Posterior vena cava (tissue), 2 donors: ENCODE results near the gene BIRC3. TPM values are rescaled to one million over a fixed set of nuclear protein-coding genes. Genes with fewer than 3 reads are reported as not detected.
"Not testable (repeated sequence)": the region's sequence is repeated elsewhere in the genome, so short reads cannot be mapped to it uniquely, and the experiment has no call there.

Source experiments
- DNase-seq: peaks from one replicate; pipeline ENCODE4 v3.0.0-alpha.2; 2020; ENCODE audit warnings: low spot score
- intact Hi-C, 2 donors: fragments of 100-400 bp; cut with DNase I; formaldehyde crosslinking; loops; one replicate each; pipeline versions ENCODE4 v1.14.1 to v1.14.2; 2022 to 2023
- total RNA-seq, 2 donors: library from RNA; stranded (reverse); fragmentation: NEBNext Ultra II Directional; extraction: Animal tissue kit (Norgen Biotek cat#: 25700); gene quantifications; one replicate each; pipeline ENCODE4 v1.2.1, GENCODE V29; 2021
- donor health status: DM: yes; HTN: yes; CAD: no.
- donor health status: DM: yes; HTN: yes; CAD: no.

Gene BIRC3
- total RNA-seq, 2 donors from 2014 or later: 11.4 to 37.0 TPM

DNA sequence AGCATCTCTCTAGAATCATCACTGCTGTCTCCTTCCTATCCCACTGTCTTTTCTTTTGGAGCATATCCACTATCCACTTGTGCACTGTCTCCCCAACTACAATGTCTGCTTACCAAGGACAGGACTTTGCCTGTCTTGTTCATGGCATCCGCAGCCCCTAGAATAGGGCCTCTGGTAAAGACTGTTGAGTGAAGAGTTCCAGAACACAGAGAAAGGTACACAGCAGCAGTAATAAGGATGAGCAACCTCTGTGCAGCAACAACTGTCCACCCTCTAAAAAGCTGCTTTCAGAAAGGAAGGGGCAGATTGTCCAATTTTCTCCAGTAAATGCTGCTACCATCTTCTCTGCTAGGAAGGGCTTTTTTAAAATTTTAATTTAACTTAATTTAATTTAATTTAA, 25.5 kb upstream of the BIRC3 start:
- intact Hi-C loops: no loop called here
- no peak for DNase-seq

DNA sequence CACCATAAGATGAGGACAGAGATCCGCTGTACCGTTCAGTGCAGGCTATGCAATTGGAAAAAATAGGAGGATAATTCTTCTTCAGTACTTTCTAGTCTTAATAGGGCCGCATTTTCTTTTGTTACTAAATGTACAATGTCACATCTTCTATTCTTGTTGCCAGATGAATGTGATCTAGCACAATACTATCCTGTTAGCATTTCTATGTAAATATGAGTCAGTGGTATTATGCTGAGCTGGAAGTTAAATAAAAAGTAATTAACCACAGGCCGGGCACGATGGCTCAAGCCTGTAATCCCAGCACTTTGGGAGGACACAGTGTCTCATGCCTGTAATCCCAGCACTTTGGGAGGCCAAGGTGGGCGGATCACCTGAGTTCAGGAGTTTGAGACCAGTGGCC, 24.4 kb upstream of the BIRC3 start:
- intact Hi-C loops: no loop called here
- no peak for DNase-seq

DNA sequence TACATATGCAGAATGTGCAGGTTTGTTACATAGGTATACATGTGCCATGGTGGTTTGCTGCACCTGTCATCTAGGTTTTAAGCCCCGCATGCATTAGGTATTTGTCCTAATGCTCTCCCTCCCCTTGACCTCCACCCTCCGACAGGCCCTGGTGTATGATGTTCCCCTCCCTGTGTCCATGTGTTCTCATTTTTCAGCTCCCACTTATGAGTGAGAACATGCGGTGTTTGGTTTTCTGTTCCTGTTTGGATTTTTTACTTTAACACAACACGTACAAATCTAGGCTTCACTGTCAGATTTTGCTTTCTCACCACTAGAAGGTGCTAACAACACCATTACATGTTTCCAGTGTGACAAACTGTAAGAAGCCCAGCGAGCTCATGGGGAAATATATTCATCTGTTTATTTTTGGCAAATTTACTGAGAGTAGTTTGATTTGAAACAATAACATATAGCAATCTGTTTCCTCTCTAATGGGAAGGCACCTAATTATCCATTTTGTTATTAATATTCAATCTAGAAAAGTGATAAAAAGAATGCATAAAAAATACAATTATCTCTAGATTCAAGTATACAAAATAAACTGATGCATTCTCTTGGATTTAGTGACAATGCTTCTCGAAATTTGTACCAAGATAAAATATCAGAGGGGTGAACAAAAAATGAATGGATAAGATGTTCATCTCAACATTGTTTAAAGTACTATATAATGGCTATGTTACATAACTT, 23.2 kb upstream of the BIRC3 start:
- no peak for DNase-seq
- intact Hi-C loops: no loop called here

DNA sequence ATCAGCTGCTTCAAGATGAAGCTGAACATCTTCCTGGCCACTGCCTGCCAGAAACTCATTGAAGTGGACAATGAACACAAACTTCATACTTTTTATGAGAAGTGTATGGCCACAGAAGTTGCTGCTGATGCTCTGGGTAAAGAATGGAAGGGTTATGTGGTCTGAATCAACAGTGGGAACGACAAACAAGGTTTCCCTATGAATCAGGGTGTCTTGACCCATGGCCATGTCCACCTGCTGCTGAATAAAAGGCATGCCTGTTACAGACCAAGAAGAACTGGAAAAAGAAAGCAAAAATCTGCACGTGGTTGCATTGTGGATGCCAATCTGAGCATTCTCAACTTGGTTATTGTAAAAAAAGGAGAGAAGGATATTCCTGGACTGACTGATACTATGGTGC, 22.2 kb upstream of the BIRC3 start:
- no peak for DNase-seq
- intact Hi-C loops: no loop called here

DNA sequence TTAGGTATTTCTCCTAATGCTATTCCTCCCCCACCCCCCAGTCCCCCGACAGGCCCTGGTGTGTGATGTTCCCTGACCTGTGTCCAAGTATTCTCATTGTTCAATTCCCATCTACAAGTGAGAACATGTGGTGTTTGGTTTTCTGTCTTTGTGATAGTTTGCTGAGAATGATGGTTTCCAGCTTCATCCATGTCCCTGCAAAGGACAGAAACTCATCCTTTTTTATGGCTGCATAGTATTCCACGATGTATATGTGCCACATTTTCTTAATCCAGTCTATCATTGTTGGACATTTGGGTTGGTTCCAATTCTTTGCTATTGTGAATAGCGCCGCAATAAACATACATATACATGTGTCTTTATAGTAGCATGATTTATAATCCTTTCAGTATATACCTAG, 20.5 kb upstream of the BIRC3 start:
- intact Hi-C loops, DNase-seq: not testable (repeated sequence)

DNA sequence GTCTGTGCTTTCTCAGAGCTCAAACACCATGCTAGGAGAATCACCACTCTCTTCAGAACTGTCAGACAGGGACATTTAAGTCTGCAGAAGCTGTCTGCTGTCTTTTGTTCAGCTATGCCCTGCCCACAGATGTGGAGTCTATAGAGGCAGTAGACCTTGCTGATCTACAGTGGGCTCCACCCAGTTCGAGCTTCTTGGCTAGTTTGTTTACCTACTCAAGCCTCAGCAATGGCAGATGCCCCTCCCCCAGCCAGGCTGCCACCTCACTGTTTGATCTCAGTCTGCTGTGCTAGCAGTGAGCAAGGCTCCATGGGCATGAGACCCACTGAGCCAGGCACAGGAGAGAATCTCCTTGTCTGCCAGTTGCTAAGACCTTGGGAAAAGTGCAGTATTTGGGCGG, 16.4 kb upstream of the BIRC3 start:
- not testable (repeated sequence) for DNase-seq

DNA sequence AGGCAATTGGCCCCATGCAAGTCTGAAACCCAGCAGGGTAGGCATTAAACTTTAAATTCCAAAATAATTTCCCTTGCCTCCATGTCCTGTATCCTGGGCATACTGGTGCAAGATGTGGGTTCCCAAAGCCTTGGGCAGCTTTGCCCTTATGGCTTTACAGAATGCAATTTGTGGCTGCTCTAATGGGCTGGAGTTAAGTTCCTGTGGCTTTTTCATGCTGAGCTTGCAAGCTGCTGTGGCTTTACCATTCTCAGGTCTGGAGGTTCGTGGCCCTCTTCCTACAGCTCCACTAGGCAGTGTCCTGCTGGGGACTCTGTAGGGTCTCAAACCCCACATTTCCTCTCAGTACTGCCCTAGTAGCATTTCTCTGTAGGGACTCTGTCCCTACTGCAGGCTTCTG, 15.0 kb upstream of the BIRC3 start:
- intact Hi-C loops: no loop called here
- DNase-seq: no peak

More for the DNA sequence above, 16.4 kb upstream of the BIRC3 start:
- intact Hi-C loops: not testable (repeated sequence)

DNA sequence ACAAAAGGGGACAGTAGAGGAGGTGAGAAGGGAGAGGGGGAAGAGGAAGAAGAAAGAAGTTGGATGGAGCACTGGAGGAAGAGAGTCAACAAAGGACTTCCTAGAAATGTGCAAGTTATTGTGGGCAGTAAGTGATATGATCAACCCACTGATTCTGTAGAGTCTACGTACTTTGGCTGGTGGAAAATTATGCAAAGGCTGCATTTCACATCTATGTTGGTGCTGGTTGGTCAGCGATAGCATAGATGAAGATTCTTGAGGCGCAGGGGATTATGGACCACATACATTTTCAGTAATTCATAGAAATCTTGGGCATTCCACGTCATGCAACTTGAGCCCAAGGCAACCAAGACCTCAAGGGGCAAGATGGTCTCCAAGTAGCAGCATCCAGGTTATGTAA, 12.6 kb upstream of the BIRC3 start:
- intact Hi-C loops: no loop called here
- no peak for DNase-seq

DNA sequence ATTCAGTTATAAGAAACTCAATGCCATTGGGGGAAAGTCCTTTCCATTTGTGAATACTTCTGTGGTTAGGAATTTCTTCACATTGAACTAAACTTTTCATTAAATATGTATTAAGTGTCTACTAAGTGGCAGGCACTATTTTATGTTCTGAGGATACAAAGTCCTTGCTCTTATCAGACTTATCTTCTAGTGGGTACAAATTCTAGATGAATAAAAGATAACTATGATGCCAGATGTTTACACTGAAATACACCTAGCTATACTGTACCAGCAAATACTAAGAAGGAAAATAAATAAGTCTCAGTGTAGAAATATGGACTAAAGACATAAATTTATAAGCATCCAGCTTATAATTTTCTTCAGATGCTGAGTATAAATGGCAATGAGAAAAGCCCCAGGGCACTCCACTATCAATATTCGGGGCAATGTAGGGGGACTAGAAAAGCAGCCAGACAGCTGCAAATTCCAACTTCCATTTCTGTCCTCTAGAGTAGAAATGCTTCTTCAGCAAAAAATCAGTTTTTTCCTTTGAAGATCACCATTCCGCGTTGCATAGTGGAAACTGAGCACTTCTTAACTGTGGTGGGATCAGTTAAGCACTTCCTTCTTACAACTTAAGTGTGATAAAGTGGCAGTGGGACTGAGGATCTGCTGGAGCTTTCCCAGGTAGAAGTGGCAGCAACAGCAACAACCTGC, 11.8 kb upstream of the BIRC3 start:
- intact Hi-C loops: no loop called here
- no peak for DNase-seq

DNA sequence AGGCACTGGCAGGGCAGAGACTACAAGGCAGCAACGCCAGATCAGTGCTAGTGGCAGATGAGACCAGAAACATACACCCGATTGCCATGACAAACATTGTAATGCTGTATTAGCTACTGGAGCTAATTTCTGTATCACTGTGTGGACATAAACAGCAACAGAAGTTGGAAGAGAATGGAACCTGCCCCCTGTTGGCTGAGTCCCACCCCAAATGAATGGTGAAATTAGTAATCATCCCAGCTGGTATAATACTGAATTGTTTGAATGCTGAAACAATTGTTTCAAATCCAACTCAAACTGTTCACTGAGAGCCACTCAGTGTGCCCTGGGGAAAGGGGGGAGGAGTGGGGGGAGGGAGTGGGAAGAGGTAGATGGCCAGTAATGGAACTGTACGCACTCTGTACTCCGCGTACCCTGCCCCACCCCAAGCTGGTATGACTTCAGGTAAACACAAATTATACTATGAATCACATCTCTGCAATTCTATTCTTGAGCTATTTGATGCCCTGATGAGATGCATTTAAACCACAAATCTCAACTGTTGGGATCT, 11.2 kb upstream of the BIRC3 start:
- intact Hi-C loops: no loop called here

DNA sequence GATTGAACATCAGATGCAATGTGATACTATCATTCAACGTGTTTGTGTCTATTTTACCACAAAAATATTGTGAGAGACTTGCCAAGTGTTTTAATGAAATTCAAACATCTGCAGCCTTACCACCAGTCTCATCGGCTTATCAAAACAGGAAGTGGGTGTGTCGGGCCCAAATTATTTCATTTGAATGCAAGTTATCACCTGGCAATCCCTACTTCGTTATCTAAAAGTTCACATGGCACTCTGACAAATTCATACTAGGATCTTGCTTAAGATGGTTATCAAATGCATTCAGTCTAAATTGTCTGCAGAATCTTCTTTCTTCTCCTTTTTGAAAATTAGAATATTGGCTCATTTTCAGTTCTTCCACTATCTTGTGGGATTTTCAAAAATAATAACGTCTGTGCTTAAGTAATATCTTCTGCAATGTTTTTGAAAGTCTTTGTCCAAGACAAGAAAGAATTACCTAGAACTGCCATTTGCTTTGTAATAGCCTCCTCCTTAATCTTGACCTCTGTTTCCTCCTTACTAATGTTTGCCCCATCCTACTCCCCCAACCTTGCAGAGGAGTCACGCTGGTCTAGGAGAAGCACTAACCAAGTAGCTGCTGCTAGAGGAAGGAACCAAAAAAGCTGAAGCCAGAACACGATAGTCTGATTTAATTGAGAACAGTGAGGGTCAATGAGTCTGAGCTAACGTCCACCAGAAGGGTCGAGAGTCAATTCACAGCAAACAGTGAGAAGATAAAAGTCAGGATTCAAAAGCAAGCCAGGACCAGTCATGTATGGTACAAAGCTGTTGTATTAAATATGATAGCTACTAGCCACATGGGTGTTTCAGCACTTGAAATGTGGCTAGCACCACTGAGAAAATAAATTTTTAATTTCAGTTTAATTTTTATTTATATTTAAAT, 10.2 kb upstream of the BIRC3 start:
- intact Hi-C loops: no loop called here
- no peak for DNase-seq

More for the DNA sequence above, 11.2 kb upstream of the BIRC3 start:
- no peak for DNase-seq

DNA sequence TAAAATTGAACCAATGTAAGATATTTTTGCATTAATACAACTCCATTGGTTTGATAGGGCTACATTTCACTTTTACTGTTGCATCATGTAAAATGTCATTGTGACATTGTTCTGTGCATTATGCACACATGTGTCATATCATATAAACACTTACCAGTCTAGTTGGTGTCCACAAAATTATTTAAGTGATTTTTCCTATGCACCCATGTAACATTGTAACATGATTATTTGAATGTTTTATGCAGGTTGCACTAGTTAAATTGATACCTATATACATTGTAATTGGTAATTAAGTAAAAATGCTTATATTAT, 9.6 kb upstream of the BIRC3 start:
- intact Hi-C loops: no loop called here
- no peak for DNase-seq

DNA sequence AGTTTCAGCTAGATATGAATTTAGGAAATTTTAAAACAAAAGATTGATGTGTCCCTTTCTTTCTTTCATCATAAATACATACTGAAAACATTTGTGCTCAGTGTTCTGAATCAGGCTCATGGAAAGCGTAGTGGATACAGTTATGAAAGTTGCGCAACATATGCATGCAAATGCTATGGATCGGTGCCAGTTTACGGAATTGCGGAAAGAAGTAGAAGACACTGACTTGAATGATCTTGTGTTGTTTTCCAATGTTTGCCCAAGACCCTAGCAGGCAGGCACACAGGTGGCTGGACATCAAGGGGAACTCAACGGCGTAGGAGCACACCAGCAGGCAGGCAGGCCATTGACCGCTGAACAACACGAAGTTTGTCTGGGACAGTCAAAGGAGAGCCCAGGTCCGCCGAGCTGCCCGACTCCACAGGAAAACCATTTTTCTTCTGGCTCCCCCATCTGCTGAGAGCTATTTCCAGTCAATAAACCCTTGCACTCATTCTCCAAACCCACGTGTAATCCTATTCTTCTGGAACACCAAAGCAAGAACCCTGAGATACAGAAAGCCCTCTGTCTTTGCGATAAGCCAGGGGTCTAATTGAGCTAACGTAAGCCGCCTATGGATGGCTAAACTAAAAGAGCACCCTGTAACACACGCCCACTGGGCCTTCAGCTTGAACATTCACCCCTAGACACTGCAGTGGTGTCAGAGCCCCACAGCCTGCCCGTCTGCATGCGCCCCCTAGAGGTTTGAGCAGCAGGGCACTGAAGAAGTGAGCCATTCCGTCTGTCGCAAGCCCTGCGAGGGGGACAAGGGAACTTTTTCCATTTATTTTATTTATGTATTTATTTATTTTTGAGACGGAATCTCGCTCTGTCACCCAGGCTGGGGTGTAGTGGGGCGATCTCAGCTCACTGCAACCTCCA, 7.4 kb upstream of the BIRC3 start:
- no peak for DNase-seq
- intact Hi-C loops: no loop called here

DNA sequence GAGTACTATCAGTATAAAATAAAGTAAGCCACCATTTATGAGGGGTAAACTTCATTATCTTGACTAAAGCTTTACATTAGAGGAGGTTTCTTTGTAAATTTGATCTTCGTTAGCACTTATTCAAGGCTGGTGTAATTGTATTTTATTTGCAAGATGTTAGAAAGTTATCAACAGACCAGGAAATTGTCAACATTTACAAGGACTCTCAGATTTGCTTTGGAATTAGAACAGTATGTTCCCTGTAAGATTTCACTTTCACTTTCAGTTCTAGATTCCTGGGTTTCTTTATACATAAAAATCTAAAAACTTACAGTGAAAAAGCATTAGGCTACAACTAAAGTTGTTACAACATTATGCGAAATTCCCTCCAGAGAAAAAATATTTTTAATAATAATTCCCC, 4.6 kb upstream of the BIRC3 start:
- intact Hi-C loops: no loop called here
- DNase-seq: no peak

DNA sequence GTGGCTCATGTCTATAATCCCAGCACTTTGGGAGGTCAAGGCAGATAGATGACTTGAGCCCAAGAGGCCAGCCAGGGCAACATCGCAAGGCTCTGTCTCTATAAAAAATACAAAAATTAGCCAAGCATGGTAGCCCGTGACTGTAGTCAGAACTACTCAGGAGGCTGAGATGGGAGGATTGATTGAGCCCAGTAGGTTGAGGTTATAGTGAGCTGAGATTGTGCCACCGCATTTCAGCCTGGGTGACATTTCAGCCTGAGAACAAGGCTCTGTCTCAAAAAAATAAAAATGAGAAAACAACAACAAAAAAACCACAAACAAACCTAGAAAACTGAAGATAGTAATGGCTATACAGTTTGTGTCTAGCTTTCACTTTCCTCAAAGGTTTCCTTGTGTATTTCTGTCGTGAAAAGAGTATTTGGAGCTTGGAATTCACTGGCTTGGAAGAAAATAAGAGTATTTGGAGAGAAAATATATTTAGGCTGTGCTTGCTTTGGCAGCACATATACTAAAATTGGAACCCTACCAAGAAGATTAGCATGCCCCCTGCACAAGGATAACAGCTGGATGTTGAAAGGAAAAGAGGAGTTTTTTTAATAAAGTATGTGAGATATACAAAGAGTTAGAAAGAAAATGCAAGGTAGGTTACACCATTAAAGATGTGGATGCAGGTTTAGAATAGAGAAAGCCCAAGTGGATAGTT, 3.9 kb upstream of the BIRC3 start:
- intact Hi-C loops: no loop called here
- no peak for DNase-seq

DNA sequence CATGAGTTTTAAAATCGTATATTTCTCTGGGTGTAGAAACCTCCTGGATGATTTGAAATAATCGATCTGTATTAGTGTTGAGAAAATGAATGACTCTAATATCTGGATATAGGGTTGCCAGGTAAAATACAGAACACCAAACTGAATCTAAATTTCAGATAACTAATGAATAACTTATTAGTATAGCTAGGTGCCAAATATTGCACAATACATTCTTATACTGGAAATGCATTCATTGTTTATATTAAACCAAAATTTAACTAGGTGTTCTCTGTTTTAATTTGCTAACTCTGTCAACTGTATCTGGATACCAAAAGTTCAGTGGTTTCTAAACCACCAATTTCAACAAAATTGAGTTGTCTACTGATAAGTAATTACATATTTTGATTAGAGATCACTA, 2.5 kb upstream of the BIRC3 start:
- DNase-seq: no peak
- intact Hi-C loops: no loop called here

DNA sequence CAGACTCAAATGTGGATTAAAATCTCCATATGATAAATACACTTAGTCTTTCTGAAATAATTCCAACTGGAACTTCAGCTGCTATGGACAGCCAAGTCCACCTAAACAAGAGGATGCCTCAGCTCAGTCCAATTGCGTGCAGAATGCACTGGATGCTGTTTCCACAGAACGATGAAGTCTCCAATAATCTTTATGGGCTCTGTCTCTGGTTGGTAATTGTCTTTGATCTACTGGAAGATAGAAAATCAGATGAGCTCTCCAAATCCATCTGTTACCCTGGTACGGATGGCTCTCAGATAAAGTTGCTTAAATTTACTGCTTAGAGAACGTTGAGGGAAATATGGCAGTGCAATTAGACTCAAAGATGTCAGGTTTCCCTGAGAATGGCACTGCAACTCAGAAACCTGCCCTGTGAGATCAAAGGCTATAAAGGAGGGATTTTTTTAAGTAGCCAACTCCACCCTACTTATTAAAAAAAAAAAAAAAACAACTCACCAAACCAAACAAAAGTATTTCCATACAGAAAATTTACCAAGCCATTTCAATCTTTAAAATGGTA, 859 bp upstream of the BIRC3 start:
- no peak for DNase-seq
- intact Hi-C loops: no loop called here

DNA sequence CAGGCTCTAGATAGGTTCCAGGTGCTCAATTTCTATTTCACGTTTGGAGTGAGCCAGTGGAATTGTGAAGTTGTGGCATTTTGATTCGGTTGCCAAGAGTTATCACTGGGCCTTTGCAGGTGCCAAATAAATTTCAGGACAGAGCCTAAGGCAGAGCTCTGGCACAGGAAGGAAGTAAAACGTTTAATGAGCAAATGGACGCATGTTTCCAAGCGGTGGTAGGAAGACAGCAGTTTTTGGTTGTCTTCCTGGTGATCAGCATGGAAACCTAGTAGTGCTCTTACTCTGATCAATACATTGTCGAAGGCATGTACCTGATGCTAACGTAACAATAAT, 452 bp downstream of the BIRC3 start:
- intact Hi-C loops: no loop called here
- DNase-seq: no peak
